NCI-H146 treated with DMSO at 0.1 percent for 48 hours (cell line): ENCODE results near the gene LCN10.
A peak's percentile ranks its signal among the peaks of the same experiment; 100 is the strongest.
"Not testable (repeated sequence)": the region's sequence is repeated elsewhere in the genome, so short reads cannot be mapped to it uniquely, and the experiment has no call there.

Experiments
- DNase-seq: peaks from one replicate; lab custom pipeline; 2025; ENCODE audit not compliant: unreplicated experiment; lab: John Stamatoyannopoulos, UW

The LCN10 gene

GRCh38 chr9:136755302-136756133, 12.8 kb upstream of the LCN10 start:
- not testable (repeated sequence) for DNase-seq

- DNase-seq = no peak
Observed at GRCh38 chr9:136754626-136755301, 12.0 kb upstream of the LCN10 start.

- DNase-seq = peak; percentile 64
Observed at GRCh38 chr9:136754059-136754572, 11.4 kb upstream of the LCN10 start.

GRCh38 chr9:136753371-136754058, 10.8 kb upstream of the LCN10 start:
- no peak for DNase-seq

GRCh38 chr9:136751814-136752213, 9.1 kb upstream of the LCN10 start:
- no peak for DNase-seq

- DNase-seq = no peak
Observed at GRCh38 chr9:136751244-136751643, 8.5 kb upstream of the LCN10 start.

- no peak for DNase-seq
Observed at GRCh38 chr9:136750526-136750925, 7.8 kb upstream of the LCN10 start.

GRCh38 chr9:136748666-136749611, 6.2 kb upstream of the LCN10 start:
- no peak for DNase-seq

GRCh38 chr9:136748201-136748600, 5.5 kb upstream of the LCN10 start, which contains the start of gene LCN6:
LCN6 (minus strand) TSS chr9:136748525; CDS start chr9:136748483, 42 bp downstream.
- no peak for DNase-seq

- DNase-seq = no peak
Observed at GRCh38 chr9:136747161-136748060, 4.7 kb upstream of the LCN10 start.

- no peak for DNase-seq
Observed at GRCh38 chr9:136746621-136747020, 3.9 kb upstream of the LCN10 start.

- no peak for DNase-seq
Observed at GRCh38 chr9:136746155-136746490, 3.4 kb upstream of the LCN10 start.

- DNase-seq = no peak
Observed at GRCh38 chr9:136745389-136746154, 2.8 kb upstream of the LCN10 start.

GRCh38 chr9:136744773-136745172, 2.0 kb upstream of the LCN10 start:
- DNase-seq = no peak

- DNase-seq = no peak
Observed at GRCh38 chr9:136743639-136744211, 985 bp upstream of the LCN10 start.

GRCh38 chr9:136741883-136742571, 713 bp downstream of the LCN10 start:
- DNase-seq = no peak

GRCh38 chr9:136740971-136741882, 1.5 kb downstream of the LCN10 start:
- DNase-seq = no peak
